Retina (tissue), 1 donor: ENCODE data around the gene RBFOX1.
A peak's percentile ranks its signal among the peaks of the same experiment; 100 is the strongest.

Source experiments
- DNase-seq: peaks from one replicate; pipeline ENCODE4 v3.0.0-alpha.2; 2016

The RBFOX1 gene

GRCh38 chr16:7534749-7535148, 202.1 kb downstream of the RBFOX1 start:
- DNase-seq, result peak; percentile 26

GRCh38 chr16:7541026-7541425, 208.4 kb downstream of the RBFOX1 start:
- no peak for DNase-seq

GRCh38 chr16:7545251-7545650, 212.6 kb downstream of the RBFOX1 start:
- DNase-seq, result peak; percentile 31

- no peak for DNase-seq
Observed at GRCh38 chr16:7546948-7547347, 214.3 kb downstream of the RBFOX1 start.

GRCh38 chr16:7547736-7548135, 215.1 kb downstream of the RBFOX1 start:
- no peak for DNase-seq

DNA sequence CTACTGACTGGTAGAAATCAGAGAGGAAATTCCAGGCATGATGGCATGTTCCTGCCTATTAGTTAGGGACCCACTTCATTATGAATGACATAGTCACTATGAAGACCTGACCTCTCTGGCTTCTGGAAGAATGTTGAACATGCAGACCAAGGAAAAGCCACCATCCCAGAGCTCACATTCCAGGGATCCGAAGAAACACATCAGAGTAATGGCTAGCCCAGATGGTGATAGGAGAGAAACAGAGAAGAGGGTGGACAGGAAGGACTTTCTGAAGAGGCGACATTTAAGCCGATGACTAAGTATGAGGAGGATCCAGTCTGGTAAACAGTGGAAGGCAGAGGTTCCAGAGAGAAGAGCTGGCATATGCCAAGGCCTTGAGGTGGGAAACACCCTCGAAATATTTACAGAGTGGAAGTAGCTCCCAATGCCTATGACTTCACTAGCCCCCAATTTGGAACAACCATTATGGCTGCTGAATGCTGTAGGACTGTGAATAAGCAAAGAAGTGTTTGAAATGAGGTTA, 216.2 kb downstream of the RBFOX1 start:
- no peak for DNase-seq

- no peak for DNase-seq
Observed at GRCh38 chr16:7550096-7550495, 217.5 kb downstream of the RBFOX1 start.

DNA sequence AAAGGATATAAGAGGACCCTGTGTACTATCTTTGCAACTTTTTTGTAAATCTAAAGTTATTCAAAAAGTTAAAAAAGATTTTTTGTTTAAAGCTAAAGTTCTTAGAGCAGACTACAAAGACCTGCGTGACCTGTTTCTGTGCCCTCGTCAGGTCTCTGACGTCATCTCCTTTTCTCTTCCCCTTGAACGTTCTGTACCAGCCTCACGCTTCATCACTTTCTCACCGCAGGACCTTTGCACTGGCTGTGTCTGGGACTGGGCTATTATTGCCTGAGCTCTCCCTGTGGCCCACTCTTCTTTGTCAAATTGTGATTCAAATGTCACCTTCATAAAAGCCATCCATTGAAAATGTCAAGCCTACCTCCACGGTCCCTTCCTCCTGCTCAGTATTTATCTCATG, 222.8 kb downstream of the RBFOX1 start:
- no peak for DNase-seq

GRCh38 chr16:7561908-7562405, 229.3 kb downstream of the RBFOX1 start:
- no peak for DNase-seq

DNA sequence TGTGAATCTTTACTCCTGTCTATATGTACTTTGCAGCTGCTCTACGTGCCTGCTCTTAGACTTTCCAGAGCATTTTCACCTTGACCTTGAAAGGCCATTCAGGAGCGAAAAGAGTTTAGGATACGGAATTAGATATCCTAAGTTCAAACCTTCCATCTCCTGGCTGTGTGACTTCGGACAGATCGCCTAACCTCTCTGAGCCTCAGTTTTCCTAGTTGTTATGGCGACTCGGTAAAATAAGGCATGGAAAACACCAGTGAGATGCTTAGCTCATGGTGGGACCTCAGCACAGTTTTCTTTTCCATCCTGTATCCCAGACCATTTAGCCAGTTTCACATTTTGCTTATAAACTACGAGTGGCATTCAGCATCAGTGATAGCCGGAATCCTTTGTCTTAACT, 233.7 kb downstream of the RBFOX1 start:
- DNase-seq, result no peak

DNA sequence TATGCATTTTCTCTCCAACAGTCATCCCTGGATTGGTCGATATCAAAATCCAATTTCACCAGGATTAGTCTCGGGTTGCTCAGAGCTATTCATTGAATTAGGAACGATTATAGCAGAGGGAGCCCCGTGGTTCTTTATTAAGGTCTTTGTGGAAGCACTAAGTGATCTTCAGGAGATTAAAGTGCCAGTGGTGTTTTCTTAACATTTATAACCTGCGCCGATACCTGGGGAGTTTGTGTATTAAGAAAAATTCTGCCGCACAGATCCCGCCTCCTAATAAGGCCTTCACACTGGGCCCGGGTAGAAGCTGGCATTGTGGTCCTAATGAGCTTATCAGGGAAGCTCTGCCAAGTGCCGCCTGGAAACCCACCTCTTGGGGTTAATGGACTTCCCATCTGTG, 238.7 kb downstream of the RBFOX1 start:
- DNase-seq, result no peak

GRCh38 chr16:7577588-7577987, 244.9 kb downstream of the RBFOX1 start:
- no peak for DNase-seq

- DNase-seq, result no peak
Observed at GRCh38 chr16:7579454-7579853, 246.8 kb downstream of the RBFOX1 start.

DNA sequence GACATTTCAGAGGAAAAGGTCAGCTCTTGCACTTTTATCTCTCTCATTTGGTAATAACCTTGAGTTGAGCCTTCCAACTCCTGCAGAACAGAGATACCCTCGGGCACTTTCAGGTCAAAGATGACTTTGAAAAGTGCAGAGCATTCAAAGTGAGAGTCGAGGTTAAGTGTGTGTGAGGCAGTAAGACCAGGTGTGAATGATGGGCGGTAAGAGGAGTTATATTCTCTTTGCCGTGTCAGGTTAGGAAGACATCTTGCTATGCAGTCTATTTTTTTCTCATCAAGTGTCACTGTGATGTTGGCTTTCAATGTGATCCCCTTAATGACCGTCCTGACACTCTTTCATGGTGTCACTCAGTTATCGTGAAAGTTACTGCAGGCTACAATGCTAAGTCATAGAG, 248.5 kb downstream of the RBFOX1 start:
- no peak for DNase-seq

GRCh38 chr16:7583396-7583795, 250.8 kb downstream of the RBFOX1 start:
- no peak for DNase-seq

GRCh38 chr16:7584561-7584960, 251.9 kb downstream of the RBFOX1 start:
- no peak for DNase-seq

DNA sequence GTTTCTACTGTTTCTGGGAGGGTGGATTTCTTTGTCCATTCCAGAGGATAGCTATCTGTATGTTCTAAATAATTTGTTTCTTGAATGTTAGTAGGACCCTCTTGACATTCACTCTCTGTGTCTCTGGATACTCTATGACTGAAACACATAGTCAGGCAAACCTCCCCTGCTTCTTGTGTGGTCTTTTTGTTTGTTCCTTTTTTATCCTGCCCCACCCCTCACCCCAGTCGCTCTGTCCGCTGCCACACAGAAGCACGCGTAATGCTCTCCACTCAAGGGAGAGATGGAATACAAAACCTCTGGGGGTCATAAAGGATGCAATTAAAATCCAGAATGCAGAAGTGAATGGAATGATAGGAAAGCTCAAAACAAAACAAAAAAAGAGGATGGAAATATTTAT, 253.1 kb downstream of the RBFOX1 start:
- peak; percentile 36 for DNase-seq

DNA sequence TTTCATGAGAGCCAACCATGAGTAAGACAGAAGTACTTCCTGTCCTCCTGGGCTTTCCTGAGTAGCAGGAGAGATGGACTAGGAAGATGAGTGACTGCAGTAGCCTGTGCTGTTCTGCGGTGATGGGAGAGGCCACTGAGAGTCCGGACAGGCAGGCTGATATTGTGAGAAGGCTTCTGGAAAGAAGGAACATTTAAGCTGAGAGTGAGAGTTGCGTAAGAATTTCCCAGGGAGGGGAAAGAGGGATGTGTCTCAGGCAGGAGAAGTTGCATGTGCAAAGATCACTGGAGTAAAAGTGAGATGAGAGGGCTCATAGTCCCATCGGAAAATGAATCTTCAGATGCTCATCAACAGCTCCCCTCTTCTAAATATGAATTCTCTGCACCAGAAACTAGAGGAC, 258.3 kb downstream of the RBFOX1 start:
- no peak for DNase-seq

GRCh38 chr16:7596308-7596707, 263.7 kb downstream of the RBFOX1 start:
- no peak for DNase-seq

DNA sequence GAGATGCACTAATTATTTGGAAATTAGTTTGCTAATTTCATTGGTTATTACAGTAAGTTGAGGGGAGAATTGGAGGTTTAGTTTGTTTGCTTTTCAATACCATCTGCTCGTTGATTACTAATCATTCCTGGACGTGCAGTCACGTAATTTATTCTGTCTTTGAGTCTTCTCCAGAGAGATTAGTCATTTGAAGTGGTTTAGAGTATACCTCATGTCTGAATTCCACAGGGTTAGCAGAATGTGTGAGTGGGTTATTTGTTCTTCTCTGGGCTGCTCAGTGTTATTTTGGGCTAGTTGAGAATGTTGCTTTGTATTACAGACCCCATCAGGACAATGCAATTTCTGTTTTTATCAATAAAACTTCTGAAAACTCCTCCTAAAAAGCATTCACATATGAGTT, 265.0 kb downstream of the RBFOX1 start:
- DNase-seq, result no peak

GRCh38 chr16:7601100-7601499, 268.5 kb downstream of the RBFOX1 start:
- no peak for DNase-seq

DNA sequence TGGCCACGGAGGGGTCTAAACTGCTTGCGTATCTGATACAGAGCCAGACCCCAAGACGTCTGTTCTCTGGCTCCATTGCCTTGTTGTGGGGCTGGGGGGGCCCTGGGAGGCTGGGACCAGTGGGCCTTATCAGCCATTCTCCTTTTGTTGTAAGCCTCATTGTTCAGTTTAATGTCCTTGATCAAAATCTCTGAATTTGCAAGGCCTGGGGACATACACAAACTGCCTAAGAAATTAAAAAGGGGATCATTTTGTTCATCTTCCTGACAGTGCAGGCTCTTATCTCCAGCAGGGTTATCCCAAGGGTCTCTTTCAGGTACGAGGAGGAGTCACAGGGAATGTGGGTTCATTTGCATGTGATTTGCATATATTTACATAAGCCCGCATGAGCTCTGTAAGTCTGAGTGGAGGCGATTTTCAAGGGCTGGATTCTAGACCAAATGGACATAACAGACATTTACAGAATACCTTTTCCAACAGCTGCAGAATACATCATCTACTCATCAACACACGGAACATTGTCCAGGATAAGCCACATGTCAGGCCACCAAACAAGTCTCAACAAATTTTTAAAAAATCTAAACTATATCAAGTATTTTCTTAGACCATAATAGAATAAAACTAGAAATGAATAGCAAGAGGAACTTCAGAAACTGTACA, 269.8 kb downstream of the RBFOX1 start:
- no peak for DNase-seq

DNA sequence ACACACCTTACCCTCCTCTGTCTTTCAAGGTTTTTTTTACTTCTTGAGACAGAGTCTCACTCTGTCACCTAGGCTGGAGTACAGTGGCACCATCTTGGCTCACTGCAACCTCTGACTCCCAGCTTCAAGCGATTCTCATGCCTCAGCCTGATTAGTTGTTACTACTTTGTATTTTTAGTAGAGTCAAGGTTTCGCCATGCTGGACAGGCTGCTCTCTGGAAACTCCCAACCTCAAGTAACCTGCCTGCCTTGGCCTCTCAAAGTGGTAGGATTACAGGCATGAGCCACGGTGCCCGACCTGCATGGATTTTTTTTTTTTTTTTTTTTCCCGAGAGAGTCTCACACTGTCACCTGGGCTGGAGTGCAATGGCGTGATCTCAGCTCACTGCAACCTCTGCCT, 273.2 kb downstream of the RBFOX1 start:
- DNase-seq, result no peak

GRCh38 chr16:7612671-7613070, 280.0 kb downstream of the RBFOX1 start:
- no peak for DNase-seq

DNA sequence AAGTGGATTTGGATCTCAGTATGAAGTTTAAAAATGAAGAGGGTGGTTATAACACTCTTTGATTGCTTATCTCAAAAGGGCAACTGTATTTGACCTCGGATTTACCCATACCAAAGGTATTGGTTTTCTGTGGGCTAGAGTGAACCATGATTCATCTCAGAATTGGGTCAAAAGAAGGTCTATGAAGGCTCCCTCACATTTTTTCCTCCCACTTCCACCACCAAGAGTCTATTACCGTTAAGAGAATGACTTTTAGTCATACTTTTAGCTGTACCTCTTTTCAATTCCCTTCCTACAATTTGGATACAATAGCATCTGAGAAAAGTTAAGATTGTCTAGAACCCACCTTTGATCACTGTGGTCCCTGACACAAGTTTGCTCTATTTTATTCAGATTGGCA, 280.9 kb downstream of the RBFOX1 start:
- no peak for DNase-seq
